ENCODE data around the gene IZUMO1R. TPM values are rescaled to one million over a fixed set of nuclear protein-coding genes. Genes with fewer than 3 reads are reported as not detected.

IZUMO1R gene
- total RNA-seq (not detected in 2 replicates), polyA plus RNA-seq (not detected in 2 replicates), polyA minus RNA-seq (not detected in 2 replicates)
- total RNA-seq (2013), result not detected

DNA sequence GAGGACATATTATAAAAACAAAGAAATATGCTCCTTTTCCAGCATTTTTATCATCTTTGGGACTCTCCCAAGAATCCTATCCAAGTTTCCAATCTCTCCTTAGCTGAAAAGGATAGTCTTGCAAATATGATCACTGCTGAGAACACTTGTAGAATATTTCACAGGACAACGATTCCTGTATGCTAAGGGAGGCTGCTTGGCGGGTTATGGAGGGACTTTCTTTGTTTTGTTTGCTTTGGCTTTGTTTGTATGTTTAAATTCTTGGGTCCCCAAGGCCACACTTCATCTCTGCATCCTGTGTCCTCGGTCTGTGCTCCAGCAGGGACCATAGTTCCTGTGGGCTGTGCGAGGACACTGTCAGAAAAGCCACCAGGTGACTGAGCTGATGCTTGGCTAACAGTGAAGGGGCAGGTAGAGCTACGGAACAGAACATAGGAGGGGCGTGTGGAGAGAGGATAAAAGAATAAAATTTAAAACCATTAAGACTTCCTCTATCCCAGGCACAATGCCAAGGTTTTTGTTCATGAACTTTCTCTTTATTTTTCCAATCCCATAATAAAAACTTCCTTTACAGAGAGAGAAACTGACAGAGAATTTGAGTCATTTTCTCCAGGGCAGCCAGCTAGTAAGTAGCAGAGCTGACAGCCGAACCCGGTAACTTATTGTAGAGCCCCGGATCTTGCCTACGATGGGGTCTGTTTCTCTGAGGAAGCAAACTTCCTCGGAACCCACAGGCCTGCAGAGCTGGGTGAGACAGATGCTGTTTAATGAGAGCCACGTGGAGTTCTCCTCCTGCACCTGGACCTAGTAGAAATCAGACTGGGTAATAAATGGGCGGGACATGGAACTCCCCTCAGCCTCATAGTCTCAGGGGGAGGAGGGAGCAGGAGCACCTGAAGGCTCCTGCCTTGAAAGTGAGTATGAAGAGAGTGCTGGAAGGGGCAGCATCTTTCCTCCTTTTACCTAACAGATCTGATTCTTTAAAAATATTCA is at the start of gene IZUMO1R:
IZUMO1R (plus strand) TSS at position 615 of the 993 bp plus-strand sequence. CDS start 1,057 bp downstream, outside the sequence.
- CTCF ChIA-PET, result no interaction called here
- intact Hi-C loops (cut with micrococcal nuclease), result no loop called here
- H3K27ac Mint-ChIP-seq, result no peak within 1 kb of the TSS
- H3K4me1 ChIP-seq (ENCODE audit: control insufficient read depth in 2 of 2, insufficient read depth in 2 of 2, low read length in 2 of 2), result no peaks in the 10 kb centered on the region
- no peaks in the 10 kb centered on the region for H4K20me1 ChIP-seq (ENCODE audit: control insufficient read depth, insufficient read depth, low read length, poor library complexity, severe bottlenecking)
- no peak within 1 kb of the TSS for H3K4me3 Mint-ChIP-seq
- DNase-seq (no peak), ATAC-seq (ENCODE audit: low read depth) (no peak)
- WGBS (ENCODE audit: insufficient coverage), result 55% methylated on average over 8 of the region's 13 CpGs
- H3K4me3 ChIP-seq (ENCODE audit: control extremely low read depth in 1 of 5, extremely low read depth in 1 of 5, insufficient read depth in 1 of 5, low read depth in 2 of 5, low read length in 4 of 5), result no peak within 1 kb of the TSS
- H3K9me3 Mint-ChIP-seq (ENCODE audit: insufficient read depth), result no peaks in the 10 kb centered on the region
- POLR2A ChIA-PET, result no interaction called here
- H3K4me2 ChIP-seq (replicated peaks; ENCODE audit: low read depth, low read length, poor library complexity, severe bottlenecking), result no peak within 1 kb of the TSS
- H3K36me3 ChIP-seq (replicated peaks in 1 of 2; ENCODE audit: control extremely low read depth in 1 of 2, control insufficient read depth in 1 of 2, extremely low read depth in 1 of 2, insufficient read depth in 2 of 2, low read length in 1 of 2), result no peaks in the 10 kb centered on the region
- H3K9ac ChIP-seq (ENCODE audit: low read length), result no peak within 1 kb of the TSS
- no peaks in the 10 kb centered on the region for H3K27me3 ChIP-seq (replicated peaks in 1 of 4; ENCODE audit: control extremely low read depth in 1 of 4, control insufficient read depth in 3 of 4, insufficient read depth in 4 of 4, low read length in 3 of 4)
- no peak within 1 kb of the TSS for H2AFZ ChIP-seq (ENCODE audit: insufficient read depth, low read depth, low read length, poor library complexity, severe bottlenecking)
- H3K27me3 Mint-ChIP-seq, result peaks cover 10% of the 10 kb centered on the region
- TF ChIP-seq, protein P1, sequence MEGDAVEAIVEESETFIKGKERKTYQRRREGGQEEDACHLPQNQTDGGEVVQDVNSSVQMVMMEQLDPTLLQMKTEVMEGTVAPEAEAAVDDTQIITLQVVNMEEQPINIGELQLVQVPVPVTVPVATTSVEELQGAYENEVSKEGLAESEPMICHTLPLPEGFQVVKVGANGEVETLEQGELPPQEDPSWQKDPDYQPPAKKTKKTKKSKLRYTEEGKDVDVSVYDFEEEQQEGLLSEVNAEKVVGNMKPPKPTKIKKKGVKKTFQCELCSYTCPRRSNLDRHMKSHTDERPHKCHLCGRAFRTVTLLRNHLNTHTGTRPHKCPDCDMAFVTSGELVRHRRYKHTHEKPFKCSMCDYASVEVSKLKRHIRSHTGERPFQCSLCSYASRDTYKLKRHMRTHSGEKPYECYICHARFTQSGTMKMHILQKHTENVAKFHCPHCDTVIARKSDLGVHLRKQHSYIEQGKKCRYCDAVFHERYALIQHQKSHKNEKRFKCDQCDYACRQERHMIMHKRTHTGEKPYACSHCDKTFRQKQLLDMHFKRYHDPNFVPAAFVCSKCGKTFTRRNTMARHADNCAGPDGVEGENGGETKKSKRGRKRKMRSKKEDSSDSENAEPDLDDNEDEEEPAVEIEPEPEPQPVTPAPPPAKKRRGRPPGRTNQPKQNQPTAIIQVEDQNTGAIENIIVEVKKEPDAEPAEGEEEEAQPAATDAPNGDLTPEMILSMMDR (IDR thresholded peaks at IDR 0.05), result no peak
- H3K4me1 Mint-ChIP-seq, result no peaks in the 10 kb centered on the region
- no peak within 1 kb of the TSS for H3K27ac ChIP-seq (ENCODE audit: low read length in 2 of 2)
- H3K79me2 ChIP-seq (ENCODE audit: control insufficient read depth, insufficient read depth, low read length), result no peaks in the 10 kb centered on the region
- H3K9me3 ChIP-seq (ENCODE audit: control extremely low read depth in 1 of 3, control insufficient read depth in 2 of 3, insufficient read depth in 1 of 3, low read length in 2 of 3), result peaks cover 0 to 6% (median 0%) of the 10 kb centered on the region in 3 donors

- ChIA-PET CTCF (no interaction called here), POLR2A (no interaction called here)
- Mint-ChIP-seq H3K27me3 (no peaks in the 10 kb centered on the region), H3K4me3 (no peak overlapping the region), H3K27ac (no peak overlapping the region), H3K9me3 (ENCODE audit: insufficient read depth) (peaks cover 6% of the 10 kb centered on the region), H3K4me1 (no peaks in the 10 kb centered on the region)
- ATAC-seq (ENCODE audit: low read depth) (no peak), DNase-seq (no peak)
- Histone ChIP-seq H3K9me3 (ENCODE audit: control extremely low read depth in 1 of 3, control insufficient read depth in 2 of 3, insufficient read depth in 1 of 3, low read length in 2 of 3) (no peaks in the 10 kb centered on the region), H3K79me2 (ENCODE audit: control insufficient read depth, insufficient read depth, low read length) (no peaks in the 10 kb centered on the region), H3K9ac (ENCODE audit: low read length) (no peak overlapping the region), H3K4me2 (replicated peaks; ENCODE audit: low read depth, low read length, poor library complexity, severe bottlenecking) (no peak overlapping the region), H3K27me3 (replicated peaks in 1 of 4; ENCODE audit: control extremely low read depth in 1 of 4, control insufficient read depth in 3 of 4, insufficient read depth in 4 of 4, low read length in 3 of 4) (peaks cover 0 to 1% (median 0%) of the 10 kb centered on the region in 4 experiments), H3K4me3 (ENCODE audit: control extremely low read depth in 1 of 5, extremely low read depth in 1 of 5, insufficient read depth in 1 of 5, low read depth in 2 of 5, low read length in 4 of 5) (no peak overlapping the region), H2AFZ (ENCODE audit: insufficient read depth, low read depth, low read length, poor library complexity, severe bottlenecking) (no peak overlapping the region), H3K27ac (ENCODE audit: low read length in 2 of 2) (no peak overlapping the region), H3K36me3 (replicated peaks in 1 of 2; ENCODE audit: control extremely low read depth in 1 of 2, control insufficient read depth in 1 of 2, extremely low read depth in 1 of 2, insufficient read depth in 2 of 2, low read length in 1 of 2) (no peaks in the 10 kb centered on the region), H4K20me1 (ENCODE audit: control insufficient read depth, insufficient read depth, low read length, poor library complexity, severe bottlenecking) (no peaks in the 10 kb centered on the region), H3K4me1 (ENCODE audit: control insufficient read depth in 2 of 2, insufficient read depth in 2 of 2, low read length in 2 of 2) (no peaks in the 10 kb centered on the region)
- TF ChIP-seq EZH2 (IDR thresholded peaks at IDR 0.05; ENCODE audit: borderline replicate concordance, insufficient read depth, low read depth, low read length, poor library complexity, severe bottlenecking), result no peak
- TF ChIP-seq, protein P1 (IDR thresholded peaks at IDR 0.05), result no peak
- no CpG with 5 or more reads among the region's 4 CpGs for WGBS (ENCODE audit: insufficient coverage)
- intact Hi-C loops (cut with micrococcal nuclease), result no loop called here
Measured at GRCh38 chr11:94271885-94272372, 32.5 kb upstream of the IZUMO1R start.

All from B cell (primary cell).